ENCODE measurements around the gene MICAL2.

Gene MICAL2

GRCh38 chr11:12110201-12110713 lies at the start of gene MICAL2:
MICAL2 (plus strand) TSS chr11:12110590; CDS start chr11:12162156, 51,566 bp downstream.
- DNase-seq (ENCODE audit: low spot score) = peak; percentile 81

- DNase-seq (ENCODE audit: low spot score) = no peak
Observed at GRCh38 chr11:12061851-12062560, 48.4 kb upstream of the MICAL2 start.

GRCh38 chr11:12063251-12063650 lies 47.1 kb upstream of the MICAL2 start:
- DNase-seq (ENCODE audit: low spot score) = no peak

- DNase-seq (ENCODE audit: low spot score) = no peak
Observed at GRCh38 chr11:12064136-12064953, 46.0 kb upstream of the MICAL2 start.

GRCh38 chr11:12064954-12065280 lies 45.5 kb upstream of the MICAL2 start:
- no peak for DNase-seq (ENCODE audit: low spot score)

GRCh38 chr11:12066056-12066798 lies 44.2 kb upstream of the MICAL2 start:
- DNase-seq (ENCODE audit: low spot score) = no peak

GRCh38 chr11:12066799-12067508 lies 43.4 kb upstream of the MICAL2 start:
- DNase-seq (ENCODE audit: low spot score) = no peak

- no peak for DNase-seq (ENCODE audit: low spot score)
Observed at GRCh38 chr11:12067796-12068357, 42.5 kb upstream of the MICAL2 start.

- DNase-seq (ENCODE audit: low spot score) = no peak
Observed at GRCh38 chr11:12069066-12069676, 41.2 kb upstream of the MICAL2 start.

- DNase-seq (ENCODE audit: low spot score) = no peak
Observed at GRCh38 chr11:12070446-12071267, 39.7 kb upstream of the MICAL2 start.

GRCh38 chr11:12071574-12071973 lies 38.8 kb upstream of the MICAL2 start:
- no peak for DNase-seq (ENCODE audit: low spot score)

- no peak for DNase-seq (ENCODE audit: low spot score)
Observed at GRCh38 chr11:12073436-12073835, 37.0 kb upstream of the MICAL2 start.

- DNase-seq (ENCODE audit: low spot score) = no peak
Observed at GRCh38 chr11:12073886-12074285, 36.5 kb upstream of the MICAL2 start.

GRCh38 chr11:12074529-12075195 lies 35.7 kb upstream of the MICAL2 start:
- DNase-seq (ENCODE audit: low spot score) = no peak

GRCh38 chr11:12075291-12075690 lies 35.1 kb upstream of the MICAL2 start:
- DNase-seq (ENCODE audit: low spot score) = no peak

- DNase-seq (ENCODE audit: low spot score) = no peak
Observed at GRCh38 chr11:12075822-12076821, 34.3 kb upstream of the MICAL2 start.

GRCh38 chr11:12076840-12077534 lies 33.4 kb upstream of the MICAL2 start:
- DNase-seq (ENCODE audit: low spot score) = no peak

All from pons (tissue), 1 donor.